Mesothelial cell of epicardium (in vitro differentiated cells): Measurements from ENCODE around the gene TEX48. TPM values are rescaled to one million over a fixed set of nuclear protein-coding genes. Genes with fewer than 3 reads are reported as not detected.

ENCODE experiments used
- DNase-seq, 2 experiments: peaks; one replicate each; pipeline ENCODE4 v3.0.0; 2021; ENCODE audit warnings: low spot score in 2 of 2; ENCODE audit not compliant: unreplicated experiment in 2 of 2
- H3K27ac Mint-ChIP-seq: 2 replicates; pipeline ENCODE4 v1.8.0; 2021; ENCODE audit warnings: mixed read lengths
- H3K27me3 Mint-ChIP-seq: 2 replicates; pipeline ENCODE4 v1.8.0; 2021; ENCODE audit warnings: low read depth, mixed read lengths
- H3K36me3 Mint-ChIP-seq: 2 replicates; pipeline ENCODE4 v1.8.0; 2021; ENCODE audit warnings: mixed read lengths
- H3K4me1 Mint-ChIP-seq: 2 replicates; pipeline ENCODE4 v1.8.0; 2021; ENCODE audit warnings: mixed read lengths
- H3K4me3 Mint-ChIP-seq: 2 replicates; pipeline ENCODE4 v1.8.0; 2021; ENCODE audit warnings: mild to moderate bottlenecking, moderate library complexity, mixed read lengths
- H3K9me3 Mint-ChIP-seq: 2 replicates; pipeline ENCODE4 v1.8.0; 2021; ENCODE audit warnings: mixed read lengths
- total RNA-seq: library from RNA; stranded (reverse); gene quantifications from 3 replicates; pipeline ENCODE4 v1.2.1, GENCODE V29; 2021
- TF ChIP-seq, protein P1 (sequence below): fragments of 200-600 bp; sonication (generic); IDR thresholded peaks from one replicate; pipeline ENCODE4 v1.5.0; 2021; ENCODE audit warnings: antibody characterized with exemption; ENCODE audit not compliant: unreplicated experiment

TEX48 gene
- total RNA-seq, 1 donor from 2014 or later, result not detected

GRCh38 chr9:114624677-114625076, 57.3 kb downstream of the TEX48 start:
- H3K9me3 Mint-ChIP-seq, result no peaks in the 10 kb centered on the region
- DNase-seq, result no peak
- no peak overlapping the region for H3K27ac Mint-ChIP-seq
- H3K27me3 Mint-ChIP-seq, result no peaks in the 10 kb centered on the region
- no peak overlapping the region for H3K4me3 Mint-ChIP-seq
- peaks cover 36% of the 10 kb centered on the region for H3K36me3 Mint-ChIP-seq
- TF ChIP-seq, protein P1, sequence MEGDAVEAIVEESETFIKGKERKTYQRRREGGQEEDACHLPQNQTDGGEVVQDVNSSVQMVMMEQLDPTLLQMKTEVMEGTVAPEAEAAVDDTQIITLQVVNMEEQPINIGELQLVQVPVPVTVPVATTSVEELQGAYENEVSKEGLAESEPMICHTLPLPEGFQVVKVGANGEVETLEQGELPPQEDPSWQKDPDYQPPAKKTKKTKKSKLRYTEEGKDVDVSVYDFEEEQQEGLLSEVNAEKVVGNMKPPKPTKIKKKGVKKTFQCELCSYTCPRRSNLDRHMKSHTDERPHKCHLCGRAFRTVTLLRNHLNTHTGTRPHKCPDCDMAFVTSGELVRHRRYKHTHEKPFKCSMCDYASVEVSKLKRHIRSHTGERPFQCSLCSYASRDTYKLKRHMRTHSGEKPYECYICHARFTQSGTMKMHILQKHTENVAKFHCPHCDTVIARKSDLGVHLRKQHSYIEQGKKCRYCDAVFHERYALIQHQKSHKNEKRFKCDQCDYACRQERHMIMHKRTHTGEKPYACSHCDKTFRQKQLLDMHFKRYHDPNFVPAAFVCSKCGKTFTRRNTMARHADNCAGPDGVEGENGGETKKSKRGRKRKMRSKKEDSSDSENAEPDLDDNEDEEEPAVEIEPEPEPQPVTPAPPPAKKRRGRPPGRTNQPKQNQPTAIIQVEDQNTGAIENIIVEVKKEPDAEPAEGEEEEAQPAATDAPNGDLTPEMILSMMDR, result no peak
- no peaks in the 10 kb centered on the region for H3K4me1 Mint-ChIP-seq

GRCh38 chr9:114621975-114622609, 59.9 kb downstream of the TEX48 start:
- Mint-ChIP-seq H3K4me1 (no peaks in the 10 kb centered on the region), H3K9me3 (no peaks in the 10 kb centered on the region), H3K27ac (no peak overlapping the region), H3K4me3 (no peak overlapping the region), H3K36me3 (peaks cover 37% of the 10 kb centered on the region), H3K27me3 (no peaks in the 10 kb centered on the region)
- TF ChIP-seq, protein P1, result no peak
- no peak for DNase-seq

DNA sequence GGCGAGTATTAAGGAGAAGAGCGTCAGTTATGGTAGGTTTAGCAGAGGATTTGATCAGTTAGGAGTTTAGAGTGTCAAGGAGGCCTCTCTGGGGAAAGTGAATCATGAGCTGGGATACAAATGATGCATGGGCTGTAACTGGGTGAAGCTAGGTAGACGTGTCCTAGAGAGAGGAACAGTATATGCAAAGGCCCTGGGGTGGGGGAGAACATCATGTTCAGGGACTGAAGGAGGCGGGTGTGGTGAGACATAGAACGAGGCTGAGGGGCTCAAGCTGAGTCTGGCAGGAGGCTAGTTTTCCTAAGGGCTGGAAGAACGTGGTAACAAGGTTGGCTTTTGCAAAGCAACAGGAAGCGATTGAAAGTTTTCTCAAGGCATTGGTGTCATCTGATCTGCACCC, 60.4 kb downstream of the TEX48 start:
- Mint-ChIP-seq H3K36me3 (peaks cover 35% of the 10 kb centered on the region), H3K4me1 (no peaks in the 10 kb centered on the region), H3K4me3 (no peak overlapping the region), H3K9me3 (no peaks in the 10 kb centered on the region), H3K27me3 (no peaks in the 10 kb centered on the region), H3K27ac (no peak overlapping the region)
- TF ChIP-seq, protein P1, result no peak
- DNase-seq, result no peak

GRCh38 chr9:114619191-114619761, 62.7 kb downstream of the TEX48 start:
- Mint-ChIP-seq H3K4me1 (no peaks in the 10 kb centered on the region), H3K27me3 (no peaks in the 10 kb centered on the region), H3K4me3 (no peak overlapping the region), H3K27ac (no peak overlapping the region), H3K9me3 (no peaks in the 10 kb centered on the region), H3K36me3 (peaks cover 38% of the 10 kb centered on the region)
- DNase-seq, result no peak
- TF ChIP-seq, protein P1, result no peak

DNA sequence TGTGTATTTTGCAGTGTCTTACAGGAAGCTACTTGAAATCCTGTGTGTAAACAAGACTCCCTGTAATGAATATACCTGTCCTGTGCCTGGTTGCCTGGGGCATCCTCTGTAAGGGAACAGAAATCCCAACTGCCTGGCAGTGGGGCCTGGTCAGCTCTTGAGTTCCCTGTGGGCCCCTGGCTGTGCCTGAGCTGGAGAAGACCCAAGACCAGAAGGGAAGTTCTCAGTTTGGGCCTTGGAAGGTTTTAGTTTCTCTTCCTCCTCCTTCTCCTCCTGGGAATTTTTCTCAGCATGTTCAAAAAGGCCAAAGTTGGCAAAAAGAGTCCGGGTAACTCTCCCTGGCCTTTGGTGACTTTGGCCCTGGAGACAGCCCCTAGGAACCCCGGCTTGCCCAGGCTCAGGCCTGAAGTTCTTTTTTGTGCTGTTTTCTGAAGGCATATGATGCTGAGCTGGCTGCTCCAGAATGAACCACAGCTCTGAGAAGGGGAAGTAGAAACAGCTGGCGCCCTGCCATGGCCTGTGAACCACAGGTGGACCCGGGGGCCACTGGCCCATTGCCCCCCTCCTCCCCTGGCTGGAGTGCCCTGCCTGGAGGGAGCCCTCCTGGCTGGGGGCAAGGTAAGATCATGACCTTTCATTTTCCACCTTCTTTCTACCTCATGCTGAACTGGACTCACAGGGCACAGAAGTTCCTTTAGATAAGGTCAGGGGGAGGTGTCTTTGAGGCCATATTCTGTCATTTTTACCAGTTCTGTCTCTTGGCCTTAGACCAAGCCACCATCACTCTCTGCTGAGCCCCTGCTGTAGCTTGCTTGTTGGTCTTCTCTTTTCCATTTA, 65.1 kb downstream of the TEX48 start:
- Mint-ChIP-seq H3K27me3 (no peaks in the 10 kb centered on the region), H3K36me3 (peaks cover 28% of the 10 kb centered on the region), H3K4me1 (peaks cover 16% of the 10 kb centered on the region), H3K27ac (no peak overlapping the region), H3K4me3 (no peak overlapping the region), H3K9me3 (no peaks in the 10 kb centered on the region)
- TF ChIP-seq, protein P1, result no peak
- DNase-seq, result no peak

Other genes with a start within 250 kb of the TEX48 start
- 25.5 to 28.2 TPM (median 27.5 TPM) in 3 replicates for gene WHRN, start 176.7 kb downstream of the TEX48 start, total RNA-seq
- 107 to 115 TPM (median 107 TPM) in 3 replicates for gene ATP6V1G1, start 94.4 kb downstream of the TEX48 start, total RNA-seq
- 14.3 to 15.6 TPM (median 15.3 TPM) in 3 replicates for gene TMEM268, start 70.9 kb downstream of the TEX48 start, total RNA-seq
- gene TEX53, start 24.4 kb downstream of the TEX48 start, total RNA-seq, result not detected in 3 replicates
- gene TNFSF15, start 123.8 kb upstream of the TEX48 start, total RNA-seq, result 11.7 to 12.2 TPM (median 12.2 TPM) in 3 replicates
- not detected in 3 replicates for gene TNFSF8, start 248.4 kb upstream of the TEX48 start, total RNA-seq